GM12873 (cell line): ENCODE results near the gene DSCAM.

Experiments
- CTCF ChIP-seq: IDR thresholded peaks from 2 replicates; pipeline ENCODE4 v1.5.1; 2012; ENCODE audit warnings: low read depth, mild to moderate bottlenecking, moderate library complexity, low read length, control low read depth; ENCODE audit not compliant: insufficient read depth; ENCODE audit errors: missing control alignments

DSCAM gene

DNA sequence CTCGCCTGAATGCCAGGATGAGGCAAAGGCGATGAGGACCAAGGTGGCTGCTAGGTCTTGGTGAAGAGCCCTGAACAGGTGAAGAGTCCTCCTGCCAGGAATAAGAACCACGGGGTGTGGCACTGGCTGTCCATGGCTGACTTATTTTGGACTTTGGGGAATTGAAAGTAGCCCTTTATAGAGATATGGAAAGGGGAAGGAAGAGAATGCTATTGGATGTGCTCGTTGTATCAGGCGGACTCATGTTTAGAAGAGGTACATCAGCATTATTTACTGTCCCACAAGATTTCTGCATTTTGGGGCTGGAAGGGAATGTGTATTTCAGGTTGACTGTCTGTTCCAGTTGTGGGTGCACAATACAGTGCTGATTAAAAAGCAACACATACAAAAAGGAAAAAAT lies 465.8 kb downstream of the DSCAM start:
- no peak for TF ChIP-seq CTCF

DNA sequence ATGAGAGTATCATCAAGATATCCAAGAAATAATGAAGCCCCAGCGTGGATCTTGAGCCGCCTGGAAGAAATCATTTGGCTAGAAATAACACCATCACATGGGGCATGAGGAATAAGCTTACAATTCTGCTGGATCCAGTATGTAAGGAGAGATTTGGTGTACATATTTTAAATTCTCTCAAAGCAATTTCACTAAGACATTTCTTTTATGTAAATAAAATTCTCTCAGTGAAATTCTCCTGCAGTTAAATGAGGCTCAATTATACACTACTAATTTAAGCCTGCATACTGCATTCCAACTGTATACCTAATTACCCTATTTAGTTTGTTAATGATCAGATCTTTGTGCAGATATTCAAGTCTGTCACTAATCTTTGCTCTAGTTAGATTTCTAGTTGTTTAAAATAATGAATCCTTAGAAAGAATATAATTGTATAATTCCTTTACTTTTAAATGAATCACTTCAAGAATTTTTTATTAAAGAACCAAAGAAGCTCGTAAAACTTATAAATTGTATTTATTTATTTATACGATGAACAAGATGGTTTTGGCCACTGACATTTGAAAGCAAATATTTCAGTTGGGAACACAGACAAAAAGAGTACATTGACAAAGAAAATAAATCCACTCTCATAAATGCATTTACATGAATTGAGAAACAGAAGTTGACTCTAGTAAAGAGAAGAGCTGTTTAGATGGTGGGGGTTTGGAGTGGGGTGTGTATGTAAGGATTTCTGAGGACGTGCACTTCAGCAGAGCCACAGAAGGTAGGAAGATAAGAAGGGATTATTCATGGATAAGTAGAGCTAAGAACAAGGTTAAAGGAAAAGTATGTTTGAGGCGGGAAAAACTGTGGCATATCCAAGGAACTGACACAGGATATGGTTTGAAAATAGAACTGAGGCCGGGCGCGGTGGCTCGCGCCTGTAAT lies 466.8 kb downstream of the DSCAM start:
- no peak for TF ChIP-seq CTCF

DNA sequence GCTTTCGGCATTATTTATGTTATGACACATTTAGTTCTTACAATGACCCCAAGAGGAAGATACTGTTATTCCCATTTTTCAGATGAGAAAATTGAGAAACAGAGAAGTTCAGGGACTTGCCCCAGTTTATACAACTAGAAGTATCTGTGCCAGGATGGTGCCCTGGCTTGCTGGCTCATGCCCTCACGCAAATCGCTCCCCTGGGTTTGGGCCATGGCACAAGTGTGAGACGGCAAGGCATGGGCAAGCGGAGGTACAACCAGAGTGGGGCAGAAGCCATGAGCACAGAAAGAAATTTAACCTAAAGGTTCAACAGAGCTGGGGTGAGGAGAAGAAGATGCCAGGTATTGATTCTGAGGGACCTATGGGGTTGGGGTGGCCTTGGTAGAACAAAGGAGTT lies 469.8 kb downstream of the DSCAM start:
- TF ChIP-seq CTCF = no peak

- TF ChIP-seq CTCF = no peak
Measured at GRCh38 chr21:40373761-40374160, 473.2 kb downstream of the DSCAM start.

- no peak for TF ChIP-seq CTCF
Measured at GRCh38 chr21:40372506-40372905, 474.5 kb downstream of the DSCAM start.

- no peak for TF ChIP-seq CTCF
Measured at GRCh38 chr21:40371329-40371728, 475.6 kb downstream of the DSCAM start.

DNA sequence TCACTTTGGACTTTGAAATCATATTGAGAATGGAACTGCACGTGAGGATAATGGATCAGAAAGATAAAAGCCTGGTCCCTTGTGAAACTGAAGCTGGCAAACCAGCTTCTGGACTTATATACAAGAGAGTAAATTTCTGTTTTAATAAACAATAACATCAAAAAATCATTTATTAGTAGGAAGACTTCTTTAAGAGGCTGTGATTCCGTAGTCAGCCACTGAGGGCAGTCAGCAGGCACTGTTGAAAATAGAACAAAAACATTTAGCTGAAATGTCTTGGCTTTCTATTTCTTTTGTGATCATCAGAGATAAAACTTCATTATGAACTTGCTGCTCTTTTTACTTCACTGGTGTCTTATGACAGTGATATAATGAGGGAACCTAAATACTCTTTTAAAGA lies 490.3 kb downstream of the DSCAM start:
- TF ChIP-seq CTCF = no peak
